ENCODE data around the gene UPF2.

UPF2 gene

GRCh38 chr10:11871466-11871865 lies 171.1 kb downstream of the UPF2 start:
- no peak overlapping the region for H3K9ac ChIP-seq (ENCODE audit: insufficient read length)
- H3K9me3 ChIP-seq (ENCODE audit: low read depth, low read length): no peaks in the 10 kb centered on the region
- TF ChIP-seq EZH2 (IDR thresholded peaks at IDR 0.05) (no peak), POLR2AphosphoS5 (IDR thresholded peaks at IDR 0.05; ENCODE audit: borderline replicate concordance, low read depth, low read length) (no peak), FOXP2 (optimal IDR thresholded peaks at IDR 0.05; ENCODE audit: control extremely low read depth, extremely low read length, insufficient read depth) (no peak)
- no peak for DNase-seq (ENCODE audit: low read depth, low spot score)
- H3K4me3 ChIP-seq: no peak overlapping the region
- no peak overlapping the region for H3K27ac ChIP-seq
- no peaks in the 10 kb centered on the region for H3K36me3 ChIP-seq (ENCODE audit: insufficient read depth, low read length)

GRCh38 chr10:11870900-11871400 lies 171.7 kb downstream of the UPF2 start:
- TF ChIP-seq EZH2 (IDR thresholded peaks at IDR 0.05) (no peak), FOXP2 (optimal IDR thresholded peaks at IDR 0.05; ENCODE audit: control extremely low read depth, extremely low read length, insufficient read depth) (no peak), POLR2AphosphoS5 (IDR thresholded peaks at IDR 0.05; ENCODE audit: borderline replicate concordance, low read depth, low read length) (no peak)
- no peaks in the 10 kb centered on the region for H3K36me3 ChIP-seq (ENCODE audit: insufficient read depth, low read length)
- H3K27ac ChIP-seq: no peak overlapping the region
- no peaks in the 10 kb centered on the region for H3K9me3 ChIP-seq (ENCODE audit: low read depth, low read length)
- no peak overlapping the region for H3K9ac ChIP-seq (ENCODE audit: insufficient read length)
- H3K4me3 ChIP-seq: no peak overlapping the region
- DNase-seq (ENCODE audit: low read depth, low spot score): no peak

GRCh38 chr10:11870461-11870780 lies 172.2 kb downstream of the UPF2 start:
- Histone ChIP-seq H3K9ac (ENCODE audit: insufficient read length) (no peak overlapping the region), H3K27ac (no peak overlapping the region), H3K4me3 (no peak overlapping the region), H3K9me3 (ENCODE audit: low read depth, low read length) (no peaks in the 10 kb centered on the region), H3K36me3 (ENCODE audit: insufficient read depth, low read length) (no peaks in the 10 kb centered on the region)
- TF ChIP-seq EZH2 (IDR thresholded peaks at IDR 0.05) (no peak), FOXP2 (optimal IDR thresholded peaks at IDR 0.05; ENCODE audit: control extremely low read depth, extremely low read length, insufficient read depth) (no peak), POLR2AphosphoS5 (IDR thresholded peaks at IDR 0.05; ENCODE audit: borderline replicate concordance, low read depth, low read length) (no peak)
- DNase-seq (ENCODE audit: low read depth, low spot score): no peak

All from SK-N-MC (cell line).